ENCODE results near the gene KLHDC8A.
A peak's percentile ranks its signal among the peaks of the same experiment; 100 is the strongest.

Gene KLHDC8A

DNA sequence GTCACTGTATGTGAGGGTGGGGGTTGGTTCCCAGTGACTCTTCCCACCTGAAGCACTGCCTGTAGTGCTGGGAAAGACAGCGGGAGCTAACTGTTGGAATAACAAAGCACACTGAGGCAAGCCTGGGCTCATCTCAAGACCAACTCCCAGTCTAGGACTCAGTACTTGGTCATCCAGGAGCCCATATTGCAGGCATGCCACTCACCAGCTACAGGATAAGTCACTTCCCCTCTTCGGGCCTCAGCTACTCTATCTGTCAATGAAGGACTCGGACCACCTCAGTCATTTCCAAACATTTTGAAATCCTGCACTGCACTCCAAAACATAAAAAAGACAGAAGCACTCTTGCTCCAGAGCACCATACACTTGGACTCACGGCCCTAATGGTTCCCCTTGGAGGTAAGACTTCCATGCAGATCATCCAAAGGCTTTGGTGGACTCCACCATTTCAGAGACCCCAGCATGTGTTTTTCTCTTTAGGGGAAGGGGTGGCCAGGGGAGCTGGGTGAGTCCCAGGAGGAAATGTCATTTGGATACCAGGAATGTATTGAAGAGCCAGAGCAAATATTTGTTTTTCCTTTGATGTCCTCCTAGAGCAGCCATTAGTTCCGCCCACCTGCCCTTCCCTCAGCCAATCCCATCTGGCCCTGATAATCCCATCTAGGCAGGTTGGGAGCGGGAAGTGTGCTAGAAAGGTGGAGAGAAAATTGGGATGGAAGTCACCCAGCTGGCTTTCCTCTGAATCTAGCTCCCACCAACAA is 38.3 kb downstream of the KLHDC8A start:
- Histone ChIP-seq H3K9ac (ENCODE audit: low read length in 2 of 2) (no peak overlapping the region), H3K27ac (ENCODE audit: low read length) (no peak overlapping the region), H3K4me1 (ENCODE audit: control insufficient read depth, insufficient read depth, low read length) (peaks cover 32% of the 10 kb centered on the region), H3K36me3 (ENCODE audit: control insufficient read depth in 2 of 2, insufficient read depth in 2 of 2, low read length in 2 of 2) (no peaks in the 10 kb centered on the region), H3K4me3 (ENCODE audit: low read length in 2 of 2) (no peak overlapping the region), H3K27me3 (ENCODE audit: control insufficient read depth in 1 of 2, insufficient read depth in 2 of 2, low read length in 2 of 2) (peaks cover 2 to 3% of the 10 kb centered on the region in 2 donors), H3K9me3 (ENCODE audit: control insufficient read depth in 2 of 2, low read length in 2 of 2) (no peaks in the 10 kb centered on the region)

GRCh38 chr1:205317311-205317917 is 39.3 kb downstream of the KLHDC8A start:
- Histone ChIP-seq H3K36me3 (ENCODE audit: control insufficient read depth in 2 of 2, insufficient read depth in 2 of 2, low read length in 2 of 2) (no peaks in the 10 kb centered on the region), H3K9me3 (ENCODE audit: control insufficient read depth in 2 of 2, low read length in 2 of 2) (no peaks in the 10 kb centered on the region), H3K9ac (ENCODE audit: low read length in 2 of 2) (no peak overlapping the region), H3K4me1 (ENCODE audit: control insufficient read depth, insufficient read depth, low read length) (peaks cover 35% of the 10 kb centered on the region), H3K4me3 (ENCODE audit: low read length in 2 of 2) (no peak overlapping the region), H3K27ac (ENCODE audit: low read length) (no peak overlapping the region), H3K27me3 (ENCODE audit: control insufficient read depth in 1 of 2, insufficient read depth in 2 of 2, low read length in 2 of 2) (peaks cover 2 to 3% of the 10 kb centered on the region in 2 donors)

- Histone ChIP-seq H3K9ac (ENCODE audit: low read length in 2 of 2) (no peak overlapping the region), H3K9me3 (ENCODE audit: control insufficient read depth in 2 of 2, low read length in 2 of 2) (no peaks in the 10 kb centered on the region), H3K4me3 (ENCODE audit: low read length in 2 of 2) (no peak overlapping the region), H3K27ac (ENCODE audit: low read length) (no peak overlapping the region), H3K4me1 (ENCODE audit: control insufficient read depth, insufficient read depth, low read length) (peaks cover 32% of the 10 kb centered on the region), H3K36me3 (ENCODE audit: control insufficient read depth in 2 of 2, insufficient read depth in 2 of 2, low read length in 2 of 2) (no peaks in the 10 kb centered on the region), H3K27me3 (ENCODE audit: control insufficient read depth in 1 of 2, insufficient read depth in 2 of 2, low read length in 2 of 2) (peaks cover 3 to 8% of the 10 kb centered on the region in 2 donors)
These were observed 40.6 kb downstream of the KLHDC8A start for GRCh38 chr1:205316161-205316566.

DNA sequence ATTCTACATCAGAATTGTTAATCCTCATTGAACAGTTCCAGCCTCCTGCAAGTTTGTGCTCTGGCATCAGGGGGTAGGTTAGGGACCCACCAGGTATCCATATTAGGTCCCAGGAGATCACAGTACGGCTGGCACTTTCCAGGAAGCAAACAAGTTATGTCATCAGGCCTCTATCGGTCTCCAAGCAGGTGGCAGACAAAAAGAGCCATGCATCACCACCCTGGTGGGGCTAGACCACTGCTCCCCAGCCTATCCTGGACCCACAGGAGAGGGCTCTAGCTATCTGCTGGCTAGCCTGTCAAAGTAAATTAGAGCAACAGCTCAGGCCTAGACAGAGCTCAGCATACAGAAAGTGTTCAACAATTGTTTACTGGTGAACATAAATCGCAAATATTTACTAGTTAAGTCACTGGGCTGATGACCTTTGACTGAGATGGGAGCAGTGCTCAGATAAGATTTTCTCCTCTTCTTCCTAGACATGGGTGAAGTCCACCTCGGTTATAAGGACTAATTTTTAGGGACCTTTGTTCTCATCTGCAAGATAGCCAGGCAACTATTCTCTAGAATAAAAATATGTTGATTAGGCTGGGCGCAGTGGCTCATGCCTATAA is 41.6 kb downstream of the KLHDC8A start:
- Histone ChIP-seq H3K27me3 (ENCODE audit: control insufficient read depth in 1 of 2, insufficient read depth in 2 of 2, low read length in 2 of 2) (peaks cover 3 to 8% of the 10 kb centered on the region in 2 donors), H3K9ac (ENCODE audit: low read length in 2 of 2) (no peak overlapping the region), H3K4me3 (ENCODE audit: low read length in 2 of 2) (no peak overlapping the region), H3K9me3 (ENCODE audit: control insufficient read depth in 2 of 2, low read length in 2 of 2) (no peaks in the 10 kb centered on the region), H3K4me1 (ENCODE audit: control insufficient read depth, insufficient read depth, low read length) (peaks cover 25% of the 10 kb centered on the region), H3K36me3 (ENCODE audit: control insufficient read depth in 2 of 2, insufficient read depth in 2 of 2, low read length in 2 of 2) (no peaks in the 10 kb centered on the region), H3K27ac (ENCODE audit: low read length) (no peak overlapping the region)

DNA sequence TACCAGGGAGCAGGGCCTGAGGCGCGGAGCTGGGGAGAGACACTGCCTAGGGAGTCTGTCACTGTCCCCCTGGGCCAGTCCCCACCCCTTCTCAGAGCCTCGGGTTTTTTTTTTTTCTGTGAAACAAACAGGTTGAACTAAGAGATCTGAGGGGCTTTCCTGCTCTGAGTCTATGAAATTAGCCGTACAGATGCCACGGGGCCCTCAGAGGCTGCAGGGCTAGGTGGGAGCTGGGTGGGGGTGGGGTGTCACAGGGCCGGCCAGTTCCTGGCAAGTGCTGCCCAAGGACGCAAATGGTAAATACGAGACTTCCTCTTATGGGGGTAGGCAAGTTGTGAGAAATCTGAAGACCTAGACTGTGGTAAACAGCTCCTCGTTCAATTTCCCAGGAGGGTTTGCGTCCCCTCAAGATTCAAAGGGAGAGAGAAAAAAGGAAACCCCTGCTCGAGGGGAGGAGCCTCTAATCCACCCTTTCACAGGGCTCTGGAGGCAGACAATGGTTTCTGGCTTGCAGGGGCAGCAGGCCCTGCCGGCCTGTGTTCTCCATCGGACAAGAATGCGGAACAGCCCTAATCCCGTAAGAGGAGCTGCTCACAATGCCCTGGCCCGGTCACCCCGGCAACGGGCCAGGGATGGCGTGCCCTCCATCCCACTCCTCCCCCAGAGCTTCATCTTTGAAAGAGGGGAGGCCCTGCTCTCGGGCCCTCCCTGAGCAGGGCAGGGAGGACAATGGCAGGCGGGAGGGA is 43.0 kb downstream of the KLHDC8A start:
- Histone ChIP-seq H3K9ac (ENCODE audit: low read length in 2 of 2) (no peak overlapping the region), H3K4me1 (ENCODE audit: control insufficient read depth, insufficient read depth, low read length) (peaks cover 23% of the 10 kb centered on the region), H3K27ac (ENCODE audit: low read length) (no peak overlapping the region), H3K9me3 (ENCODE audit: control insufficient read depth in 2 of 2, low read length in 2 of 2) (no peaks in the 10 kb centered on the region), H3K27me3 (ENCODE audit: control insufficient read depth in 1 of 2, insufficient read depth in 2 of 2, low read length in 2 of 2) (peaks cover 0 to 8% of the 10 kb centered on the region in 2 donors), H3K4me3 (ENCODE audit: low read length in 2 of 2) (peak overlapping the region in 1 of 2 donors; percentile 29), H3K36me3 (ENCODE audit: control insufficient read depth in 2 of 2, insufficient read depth in 2 of 2, low read length in 2 of 2) (peaks cover 0 to 2% of the 10 kb centered on the region in 2 donors)

GRCh38 chr1:205312866-205313562 is 43.7 kb downstream of the KLHDC8A start:
- Histone ChIP-seq H3K27ac (ENCODE audit: low read length) (no peak overlapping the region), H3K4me1 (ENCODE audit: control insufficient read depth, insufficient read depth, low read length) (peaks cover 21% of the 10 kb centered on the region), H3K4me3 (ENCODE audit: low read length in 2 of 2) (no peak overlapping the region)

GRCh38 chr1:205310976-205311704 is 45.6 kb downstream of the KLHDC8A start:
- Histone ChIP-seq H3K4me1 (ENCODE audit: control insufficient read depth, insufficient read depth, low read length) (peaks cover 9% of the 10 kb centered on the region), H3K27ac (ENCODE audit: low read length) (no peak overlapping the region), H3K9me3 (ENCODE audit: control insufficient read depth in 2 of 2, low read length in 2 of 2) (no peaks in the 10 kb centered on the region), H3K27me3 (ENCODE audit: control insufficient read depth in 1 of 2, insufficient read depth in 2 of 2, low read length in 2 of 2) (peaks cover 0 to 6% of the 10 kb centered on the region in 2 donors), H3K9ac (ENCODE audit: low read length in 2 of 2) (no peak overlapping the region), H3K4me3 (ENCODE audit: low read length in 2 of 2) (no peak overlapping the region), H3K36me3 (ENCODE audit: control insufficient read depth in 2 of 2, insufficient read depth in 2 of 2, low read length in 2 of 2) (peaks cover 0 to 2% of the 10 kb centered on the region in 2 donors)

More at GRCh38 chr1:205312866-205313562, 43.7 kb downstream of the KLHDC8A start:
- Histone ChIP-seq H3K9ac (ENCODE audit: low read length in 2 of 2) (no peak overlapping the region), H3K36me3 (ENCODE audit: control insufficient read depth in 2 of 2, insufficient read depth in 2 of 2, low read length in 2 of 2) (peaks cover 0 to 2% of the 10 kb centered on the region in 2 donors), H3K9me3 (ENCODE audit: control insufficient read depth in 2 of 2, low read length in 2 of 2) (no peaks in the 10 kb centered on the region), H3K27me3 (ENCODE audit: control insufficient read depth in 1 of 2, insufficient read depth in 2 of 2, low read length in 2 of 2) (peaks cover 0 to 8% of the 10 kb centered on the region in 2 donors)

DNA sequence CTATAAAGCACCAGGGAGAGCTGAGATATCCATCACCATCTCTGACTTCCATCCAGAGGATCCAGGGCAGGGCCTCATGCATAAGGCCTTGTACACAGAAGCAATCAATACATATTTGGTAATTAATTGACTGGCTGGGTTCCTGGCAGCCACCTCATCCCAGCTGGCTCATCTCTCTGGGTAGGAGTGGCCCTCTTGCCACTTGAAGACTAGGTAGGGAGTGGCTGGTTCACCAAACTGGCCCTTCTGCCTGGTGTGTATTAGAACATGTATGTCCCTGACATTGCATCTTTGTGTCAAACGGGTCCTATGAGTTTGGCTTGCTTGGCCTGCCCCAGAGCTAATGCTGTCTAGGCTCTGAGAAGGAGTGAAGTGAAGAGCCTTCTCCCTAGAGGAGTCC is 47.0 kb downstream of the KLHDC8A start:
- Histone ChIP-seq H3K4me3 (ENCODE audit: low read length in 2 of 2) (no peak overlapping the region), H3K4me1 (ENCODE audit: control insufficient read depth, insufficient read depth, low read length) (peaks cover 9% of the 10 kb centered on the region), H3K27me3 (ENCODE audit: control insufficient read depth in 1 of 2, insufficient read depth in 2 of 2, low read length in 2 of 2) (peaks cover 0 to 6% of the 10 kb centered on the region in 2 donors), H3K9ac (ENCODE audit: low read length in 2 of 2) (no peak overlapping the region), H3K9me3 (ENCODE audit: control insufficient read depth in 2 of 2, low read length in 2 of 2) (no peaks in the 10 kb centered on the region), H3K36me3 (ENCODE audit: control insufficient read depth in 2 of 2, insufficient read depth in 2 of 2, low read length in 2 of 2) (peaks cover 2 to 3% of the 10 kb centered on the region in 2 donors), H3K27ac (ENCODE audit: low read length) (no peak overlapping the region)

DNA sequence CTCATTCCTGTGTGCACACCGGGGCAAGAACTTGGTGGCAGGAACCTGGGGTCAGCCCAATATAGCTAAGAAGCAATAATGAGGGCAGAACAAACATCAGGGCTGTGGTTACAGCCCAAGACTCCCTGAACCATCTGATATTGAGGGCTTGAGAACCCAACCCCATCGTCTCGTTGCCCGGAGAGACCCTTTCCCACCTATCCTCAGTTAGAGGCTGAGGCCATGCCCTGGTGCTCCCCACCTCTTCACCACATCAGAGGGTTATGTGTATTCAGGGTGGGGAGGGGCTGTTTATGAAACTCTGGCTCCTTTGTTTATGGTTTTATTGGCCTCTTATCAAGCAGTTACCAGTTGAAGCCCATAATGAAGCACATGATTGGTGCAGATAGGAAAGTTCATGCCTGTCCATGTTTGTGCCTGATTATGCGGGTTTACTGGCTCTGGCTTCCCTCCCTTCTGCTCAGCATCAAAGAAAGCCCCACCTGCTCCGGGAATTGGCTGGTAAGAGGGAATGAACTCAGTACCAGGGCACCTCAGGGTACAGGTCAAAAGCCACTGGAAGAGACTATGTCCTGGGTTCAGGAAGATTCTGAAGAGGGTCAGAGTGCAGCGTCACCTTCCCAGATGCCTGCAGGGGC is 49.7 kb downstream of the KLHDC8A start:
- Histone ChIP-seq H3K9me3 (ENCODE audit: control insufficient read depth in 2 of 2, low read length in 2 of 2) (no peaks in the 10 kb centered on the region), H3K9ac (ENCODE audit: low read length in 2 of 2) (no peak overlapping the region), H3K4me1 (ENCODE audit: control insufficient read depth, insufficient read depth, low read length) (no peaks in the 10 kb centered on the region), H3K36me3 (ENCODE audit: control insufficient read depth in 2 of 2, insufficient read depth in 2 of 2, low read length in 2 of 2) (peaks cover 2 to 3% of the 10 kb centered on the region in 2 donors), H3K27ac (ENCODE audit: low read length) (no peak overlapping the region), H3K4me3 (ENCODE audit: low read length in 2 of 2) (no peak overlapping the region), H3K27me3 (ENCODE audit: control insufficient read depth in 1 of 2, insufficient read depth in 2 of 2, low read length in 2 of 2) (peaks cover 0 to 4% of the 10 kb centered on the region in 2 donors)
